HG03439 (cell line): ENCODE data around the gene TMC3.

Experiments
- ATAC-seq: cut with Tn5 transposase; IDR thresholded peaks from one replicate; pipeline ENCODE4 v1.9.1; 2021; ENCODE audit warnings: mild to moderate bottlenecking, moderate library complexity; ENCODE audit not compliant: unreplicated experiment

The TMC3 gene

GRCh38 chr15:81282606-81282895, 91.5 kb downstream of the TMC3 start:
- ATAC-seq, result no peak

GRCh38 chr15:81281766-81282605, 92.0 kb downstream of the TMC3 start:
- ATAC-seq, result no peak

- ATAC-seq, result no peak
Observed at GRCh38 chr15:81281456-81281735, 92.6 kb downstream of the TMC3 start.
